Upper lobe of right lung (tissue), 1 donor: ENCODE results near the gene CCDC107. TPM values are rescaled to one million over a fixed set of nuclear protein-coding genes. Genes with fewer than 3 reads are reported as not detected.

Experiments used
- ATAC-seq: fragments of 200-7000 bp; cut with Tn5 transposase; one replicate; pipeline ENCODE4 v1.9.1; 2020; ENCODE audit warnings: mild to moderate bottlenecking, moderate library complexity
- DNase-seq: peaks from one replicate; pipeline ENCODE4 v3.0.0-alpha.2; 2020
- H3K27ac ChIP-seq: fragments of 200-600 bp; one replicate; pipeline ENCODE4 v1.8.0; 2022
- H3K27me3 ChIP-seq: fragments of 200-600 bp; one replicate; pipeline ENCODE4 v1.8.0; 2022; ENCODE audit warnings: mild to moderate bottlenecking
- H3K36me3 ChIP-seq: fragments of 200-600 bp; one replicate; pipeline ENCODE4 v1.8.0; 2022
- H3K4me1 ChIP-seq: fragments of 200-600 bp; one replicate; pipeline ENCODE4 v1.8.0; 2022
- H3K4me3 ChIP-seq: fragments of 200-600 bp; one replicate; pipeline ENCODE4 v1.8.0; 2022; ENCODE audit warnings: mild to moderate bottlenecking
- H3K9me3 ChIP-seq: fragments of 200-600 bp; one replicate; pipeline ENCODE4 v1.8.0; 2022
- CTCF ChIP-seq: fragments of 200-600 bp; IDR thresholded peaks from one replicate; pipeline ENCODE4 v1.8.0; 2022; ENCODE audit warnings: antibody characterized with exemption
- intact Hi-C: fragments of 100-400 bp; cut with DNase I; formaldehyde crosslinking; loops from one replicate; pipeline ENCODE4 v1.11.0; 2022
- total RNA-seq: library from RNA; stranded (reverse); fragmentation: NEBNext Ultra II Directional; extraction: Animal tissue kit (Norgen Biotek cat#: 25700); gene quantifications from one replicate; pipeline ENCODE4 v1.2.1, GENCODE V29; 2021
- donor health status: DM: no; HTN: yes; CAD: no; lungs with severe emphysema.

CCDC107 gene
- total RNA-seq, 1 donor from 2014 or later, result 31.1 TPM

GRCh38 chr9:35675204-35675603, 17.1 kb downstream of the CCDC107 start:
- H3K9me3 ChIP-seq, result no peaks in the 10 kb centered on the region
- no peaks in the 10 kb centered on the region for H3K36me3 ChIP-seq
- no peak for TF ChIP-seq CTCF
- intact Hi-C loops, result no loop called here
- no peak for ATAC-seq
- H3K27me3 ChIP-seq, result no peaks in the 10 kb centered on the region
- H3K27ac ChIP-seq, result no peak overlapping the region
- H3K4me3 ChIP-seq, result peak overlapping the region; percentile 60
- H3K4me1 ChIP-seq, result peaks cover 8% of the 10 kb centered on the region
- no peak for DNase-seq

GRCh38 chr9:35675732-35676392, 17.8 kb downstream of the CCDC107 start:
- Histone ChIP-seq H3K36me3 (no peaks in the 10 kb centered on the region), H3K4me1 (peaks cover 8% of the 10 kb centered on the region), H3K4me3 (peak overlapping the region; percentile 60), H3K27ac (no peak overlapping the region), H3K9me3 (no peaks in the 10 kb centered on the region), H3K27me3 (no peaks in the 10 kb centered on the region)
- ATAC-seq, result peak; percentile 74
- no peak for TF ChIP-seq CTCF
- DNase-seq, result no peak
- intact Hi-C loops, result no loop called here

- intact Hi-C loops, result no loop called here
- Histone ChIP-seq H3K4me1 (peaks cover 8% of the 10 kb centered on the region), H3K27ac (no peak overlapping the region), H3K9me3 (no peaks in the 10 kb centered on the region), H3K27me3 (no peaks in the 10 kb centered on the region), H3K4me3 (no peak overlapping the region), H3K36me3 (peaks cover 5% of the 10 kb centered on the region)
- no peak for DNase-seq
- no peak for ATAC-seq
- no peak for TF ChIP-seq CTCF
These were observed 21.0 kb downstream of the CCDC107 start for GRCh38 chr9:35679091-35679490.

GRCh38 chr9:35679766-35680330, 21.8 kb downstream of the CCDC107 start:
- ATAC-seq (no peak), DNase-seq (no peak)
- Histone ChIP-seq H3K36me3 (peaks cover 5% of the 10 kb centered on the region), H3K4me1 (peaks cover 8% of the 10 kb centered on the region), H3K27ac (no peak overlapping the region), H3K9me3 (no peaks in the 10 kb centered on the region), H3K27me3 (no peaks in the 10 kb centered on the region), H3K4me3 (no peak overlapping the region)
- intact Hi-C loops, result no loop called here
- no peak for TF ChIP-seq CTCF

- DNase-seq (no peak), ATAC-seq (no peak)
- no peaks in the 10 kb centered on the region for H3K27me3 ChIP-seq
- no peaks in the 10 kb centered on the region for H3K9me3 ChIP-seq
- peaks cover 8% of the 10 kb centered on the region for H3K4me1 ChIP-seq
- no peak for TF ChIP-seq CTCF
- no peak overlapping the region for H3K4me3 ChIP-seq
- intact Hi-C loops, result no loop called here
- no peak overlapping the region for H3K27ac ChIP-seq
- peaks cover 10% of the 10 kb centered on the region for H3K36me3 ChIP-seq
These were observed 22.4 kb downstream of the CCDC107 start for GRCh38 chr9:35680331-35681105.
